Activated B cell treated with CpG ODN at 0.5 μM for 24 hours (primary cell): Measurements from ENCODE around the gene SPEF2. TPM values are rescaled to one million over a fixed set of nuclear protein-coding genes. Genes with fewer than 3 reads are reported as not detected.

ENCODE experiments used
- ATAC-seq: fragments of 200-7000 bp; cut with Tn5 transposase; one replicate; pipeline ENCODE4 v1.10.0; 2021; ENCODE audit warnings: low read depth, mild to moderate bottlenecking, moderate library complexity
- CTCF ChIA-PET: fragments of 350-600 bp; sonication (Branson Sonifier 250); formaldehyde crosslinking; loops from one replicate; lab custom pipeline; 2021; ENCODE audit warnings: antibody characterized with exemption; lab: Charles Lee
- POLR2A ChIA-PET: fragments of 350-600 bp; sonication (Branson Sonifier 250); formaldehyde crosslinking; loops from one replicate; lab custom pipeline; 2021; ENCODE audit warnings: antibody characterized with exemption; lab: Charles Lee
- DNase-seq: peaks from one replicate; pipeline ENCODE4 v3.0.0; 2022
- H3K27ac Mint-ChIP-seq: one replicate; pipeline ENCODE4 v1.8.0; 2020; ENCODE audit warnings: mixed read lengths
- H3K27me3 Mint-ChIP-seq: one replicate; pipeline ENCODE4 v1.8.0; 2021; ENCODE audit warnings: mixed read lengths
- H3K36me3 Mint-ChIP-seq: one replicate; pipeline ENCODE4 v1.8.0; 2021; ENCODE audit warnings: low read depth, mixed read lengths
- H3K4me1 Mint-ChIP-seq: one replicate; pipeline ENCODE4 v1.8.0; 2021; ENCODE audit warnings: mixed read lengths
- H3K4me3 Mint-ChIP-seq: one replicate; pipeline ENCODE4 v1.8.0; 2020; ENCODE audit warnings: mild to moderate bottlenecking, mixed read lengths
- H3K9me3 Mint-ChIP-seq: one replicate; pipeline ENCODE4 v1.8.0; 2020; ENCODE audit warnings: mixed read lengths
- intact Hi-C: fragments of 100-400 bp; cut with micrococcal nuclease; formaldehyde crosslinking; loops from one replicate; pipeline ENCODE4 v1.15.1; 2024
- total RNA-seq: library from RNA; stranded (reverse); gene quantifications from 2 replicates; pipeline ENCODE4 v1.2.3, GENCODE V29; 2022
- TF ChIP-seq, protein P1 (sequence below): fragments of 200-600 bp; IDR thresholded peaks from one replicate; pipeline ENCODE4 v1.8.0; 2022; ENCODE audit warnings: antibody characterized with exemption, mild to moderate bottlenecking

Gene SPEF2
- total RNA-seq, 1 donor from 2014 or later = 2.4 TPM

DNA sequence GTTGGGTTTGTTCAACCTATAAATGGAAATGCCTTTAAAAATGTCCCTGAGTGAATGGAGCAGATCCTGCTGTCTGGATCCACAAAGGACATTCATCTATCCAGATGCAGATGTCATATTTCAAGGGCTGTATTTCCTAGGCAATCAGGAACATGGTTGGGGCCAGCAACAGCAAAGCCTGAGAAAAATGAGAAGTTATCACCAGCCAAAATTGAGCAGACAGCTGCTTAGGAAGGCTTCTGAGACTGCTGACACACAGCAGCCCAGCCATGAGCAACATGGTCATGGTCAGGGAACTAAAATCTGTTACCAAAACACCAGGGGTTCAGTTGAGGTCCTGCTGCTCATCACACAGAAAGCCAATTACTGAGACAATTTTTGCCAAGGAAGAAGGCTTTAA is 229.8 kb downstream of the SPEF2 start:
- intact Hi-C loops = no loop called here
- ATAC-seq = no peak
- H3K27me3 Mint-ChIP-seq = no peaks in the 10 kb centered on the region
- H3K27ac Mint-ChIP-seq = no peak overlapping the region
- no peaks in the 10 kb centered on the region for H3K36me3 Mint-ChIP-seq
- no peak overlapping the region for H3K4me3 Mint-ChIP-seq
- POLR2A ChIA-PET = no interaction called here
- TF ChIP-seq, protein P1, sequence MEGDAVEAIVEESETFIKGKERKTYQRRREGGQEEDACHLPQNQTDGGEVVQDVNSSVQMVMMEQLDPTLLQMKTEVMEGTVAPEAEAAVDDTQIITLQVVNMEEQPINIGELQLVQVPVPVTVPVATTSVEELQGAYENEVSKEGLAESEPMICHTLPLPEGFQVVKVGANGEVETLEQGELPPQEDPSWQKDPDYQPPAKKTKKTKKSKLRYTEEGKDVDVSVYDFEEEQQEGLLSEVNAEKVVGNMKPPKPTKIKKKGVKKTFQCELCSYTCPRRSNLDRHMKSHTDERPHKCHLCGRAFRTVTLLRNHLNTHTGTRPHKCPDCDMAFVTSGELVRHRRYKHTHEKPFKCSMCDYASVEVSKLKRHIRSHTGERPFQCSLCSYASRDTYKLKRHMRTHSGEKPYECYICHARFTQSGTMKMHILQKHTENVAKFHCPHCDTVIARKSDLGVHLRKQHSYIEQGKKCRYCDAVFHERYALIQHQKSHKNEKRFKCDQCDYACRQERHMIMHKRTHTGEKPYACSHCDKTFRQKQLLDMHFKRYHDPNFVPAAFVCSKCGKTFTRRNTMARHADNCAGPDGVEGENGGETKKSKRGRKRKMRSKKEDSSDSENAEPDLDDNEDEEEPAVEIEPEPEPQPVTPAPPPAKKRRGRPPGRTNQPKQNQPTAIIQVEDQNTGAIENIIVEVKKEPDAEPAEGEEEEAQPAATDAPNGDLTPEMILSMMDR = no peak
- peaks cover 8% of the 10 kb centered on the region for H3K4me1 Mint-ChIP-seq
- no peak for DNase-seq
- H3K9me3 Mint-ChIP-seq = peaks cover 10% of the 10 kb centered on the region
- CTCF ChIA-PET = no interaction called here

DNA sequence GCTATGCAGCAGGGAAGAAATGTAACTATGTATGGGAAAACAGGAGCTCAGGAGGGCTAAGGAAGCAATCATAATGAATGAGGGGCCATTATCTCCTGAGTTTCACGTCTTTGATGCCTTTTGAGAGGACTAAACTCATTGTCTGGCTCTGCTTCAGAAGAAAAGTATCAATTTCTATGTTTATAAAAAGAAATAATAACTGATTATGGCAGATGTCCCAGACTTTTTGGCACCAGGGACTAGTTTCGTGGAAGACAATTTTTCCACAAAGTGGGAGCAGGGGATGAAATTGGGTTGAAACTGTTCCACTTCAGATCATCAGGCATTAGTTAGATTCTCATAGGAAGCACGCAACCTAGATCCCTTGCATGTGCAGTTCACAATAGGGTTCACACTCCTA is 230.3 kb downstream of the SPEF2 start:
- H3K27me3 Mint-ChIP-seq = no peaks in the 10 kb centered on the region
- H3K27ac Mint-ChIP-seq = no peak overlapping the region
- intact Hi-C loops = no loop called here
- no peaks in the 10 kb centered on the region for H3K36me3 Mint-ChIP-seq
- TF ChIP-seq, protein P1 = no peak
- H3K4me3 Mint-ChIP-seq = no peak overlapping the region
- CTCF ChIA-PET = no interaction called here
- peaks cover 8% of the 10 kb centered on the region for H3K4me1 Mint-ChIP-seq
- DNase-seq (no peak), ATAC-seq (no peak)
- POLR2A ChIA-PET = no interaction called here
- peaks cover 10% of the 10 kb centered on the region for H3K9me3 Mint-ChIP-seq

DNA sequence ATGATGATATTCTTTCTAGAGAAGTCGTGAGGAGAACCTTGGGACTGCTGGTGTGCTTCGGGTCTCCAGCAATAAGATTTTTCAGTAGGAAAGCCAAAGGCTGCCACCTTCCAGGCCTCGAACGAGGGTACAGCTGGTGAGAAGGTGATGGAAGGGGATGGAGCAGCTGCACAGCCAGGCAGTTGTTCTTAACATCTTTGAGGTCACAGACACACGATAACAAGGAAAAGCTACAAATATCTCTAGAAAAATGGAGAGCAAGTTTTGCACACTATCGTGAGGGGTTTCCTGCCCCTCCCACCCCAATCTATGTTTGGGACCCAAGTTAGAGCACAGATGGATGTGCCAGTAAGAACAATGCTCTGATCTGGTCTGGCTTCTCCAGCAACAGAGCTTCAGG is 232.2 kb downstream of the SPEF2 start:
- ChIA-PET CTCF (no interaction called here), POLR2A (no interaction called here)
- Mint-ChIP-seq H3K27ac (no peak overlapping the region), H3K9me3 (peaks cover 3% of the 10 kb centered on the region), H3K36me3 (no peaks in the 10 kb centered on the region), H3K4me3 (no peak overlapping the region), H3K27me3 (peaks cover 1% of the 10 kb centered on the region), H3K4me1 (peaks cover 25% of the 10 kb centered on the region)
- ATAC-seq (no peak), DNase-seq (no peak)
- intact Hi-C loops = no loop called here
- TF ChIP-seq, protein P1 = no peak

DNA sequence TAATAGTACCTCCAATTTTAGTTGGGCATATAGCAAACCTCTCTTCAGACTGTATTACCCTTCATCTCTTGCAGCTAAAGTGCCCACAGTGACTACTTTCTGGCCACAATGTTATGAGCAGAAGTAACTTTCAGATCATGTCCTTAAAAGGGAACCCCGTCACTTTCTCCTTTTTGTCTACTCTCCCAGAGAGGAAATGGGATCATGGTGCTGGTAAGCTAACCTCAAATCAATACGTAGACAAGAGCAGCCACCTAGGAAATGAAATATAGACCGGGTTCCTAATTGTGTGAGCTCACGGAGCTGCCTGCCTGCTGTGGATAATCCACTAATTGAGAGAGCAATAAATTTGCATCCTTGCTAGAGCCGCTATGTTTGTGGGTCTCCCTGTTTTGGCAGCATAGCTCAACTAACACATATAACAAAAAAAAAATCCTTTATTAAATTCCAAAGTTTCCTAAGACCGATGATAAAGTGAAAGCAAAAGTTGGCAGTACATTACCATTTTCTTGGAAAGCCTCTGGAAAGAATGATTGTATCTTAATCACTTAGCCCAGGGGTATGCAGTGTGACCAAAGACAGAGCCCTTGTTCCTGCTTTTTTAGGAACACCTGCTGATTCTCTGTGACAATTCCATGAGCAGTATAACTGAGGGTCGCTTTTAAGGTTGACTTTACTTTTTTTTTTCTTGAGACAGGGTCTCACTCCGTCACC is 233.5 kb downstream of the SPEF2 start:
- DNase-seq = no peak
- intact Hi-C loops = no loop called here
- ATAC-seq = no peak
- Mint-ChIP-seq H3K27me3 (peaks cover 1% of the 10 kb centered on the region), H3K36me3 (no peaks in the 10 kb centered on the region), H3K4me3 (no peak overlapping the region), H3K9me3 (no peaks in the 10 kb centered on the region), H3K27ac (no peak overlapping the region), H3K4me1 (peaks cover 27% of the 10 kb centered on the region)
- ChIA-PET CTCF (no interaction called here), POLR2A (no interaction called here)
- TF ChIP-seq, protein P1 = no peak

DNA sequence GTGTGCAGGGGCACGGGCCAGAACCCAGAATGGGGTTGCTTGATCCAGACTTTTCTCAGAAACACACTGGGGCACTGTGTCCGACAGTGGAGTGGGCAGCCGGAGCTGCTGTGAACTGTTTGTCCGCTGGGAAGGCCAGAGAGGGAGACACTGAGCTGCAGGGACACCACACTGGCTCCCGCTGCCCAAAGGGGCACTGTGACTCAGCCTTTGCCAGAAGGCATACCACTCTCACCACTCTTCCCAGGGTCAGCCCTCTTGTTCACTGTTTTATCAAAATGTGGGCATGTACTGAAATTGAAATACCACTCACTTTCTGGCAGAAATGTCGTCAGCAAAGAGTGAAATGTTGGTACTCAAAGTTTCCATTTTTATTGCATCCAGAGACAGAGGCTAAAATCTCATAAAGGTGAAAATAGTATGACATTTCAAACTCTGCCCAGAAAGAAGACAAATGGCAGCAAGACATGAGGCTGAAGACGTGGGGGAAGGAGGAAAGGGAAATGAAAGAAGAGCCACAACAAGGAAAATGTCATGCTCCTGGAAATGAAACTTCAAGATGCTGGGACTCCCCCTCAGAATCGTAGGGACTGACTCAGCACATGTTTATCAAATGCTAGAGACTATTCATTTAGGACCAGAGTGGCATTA is 234.5 kb downstream of the SPEF2 start:
- Mint-ChIP-seq H3K9me3 (no peaks in the 10 kb centered on the region), H3K4me3 (peak overlapping the region; percentile 48), H3K27me3 (peaks cover 1% of the 10 kb centered on the region), H3K36me3 (no peaks in the 10 kb centered on the region), H3K27ac (peak overlapping the region; percentile 63), H3K4me1 (peaks cover 32% of the 10 kb centered on the region)
- ChIA-PET CTCF (no interaction called here), POLR2A (interaction anchor here (0.8 kb wide), 1 partner anchor 117 kb away, joined by 5 read pairs; no protein-coding TSS in a partner anchor)
- TF ChIP-seq, protein P1 = no peak
- intact Hi-C loops = no loop called here
- ATAC-seq (peak; percentile 53), DNase-seq (no peak)
